ENCODE measurements around the gene TRIM69.

GRCh38 chr15:44694416-44694815 lies 41.9 kb upstream of the TRIM69 start:
- no peak for TF ChIP-seq CTCF (IDR thresholded peaks at IDR 0.05)
- no peak for TF ChIP-seq POLR2A (IDR thresholded peaks at IDR 0.05)
